ENCODE measurements around the gene PDHB. TPM values are rescaled to one million over a fixed set of nuclear protein-coding genes. Genes with fewer than 3 reads are reported as not detected.
A peak's percentile ranks its signal among the peaks of the same experiment; 100 is the strongest.
"Not testable (repeated sequence)": the region's sequence is repeated elsewhere in the genome, so short reads cannot be mapped to it uniquely, and the experiment has no call there.

PDHB gene
- polyA plus RNA-seq, 4 donors: 116 to 124 (median 122) TPM

- DNase-seq (ENCODE audit: low read depth in 4 of 4, low spot score in 3 of 4): not testable (repeated sequence)
These were observed 7.3 kb upstream of the PDHB start for GRCh38 chr3:58440996-58441355.

- not testable (repeated sequence) for DNase-seq (ENCODE audit: low read depth in 4 of 4, low spot score in 3 of 4)
These were observed 3.6 kb upstream of the PDHB start for GRCh38 chr3:58437276-58437675.

- DNase-seq (ENCODE audit: low read depth in 4 of 4, low spot score in 3 of 4): no peak
These were observed 1.4 kb upstream of the PDHB start for GRCh38 chr3:58434990-58435389.

GRCh38 chr3:58434511-58434910 is 879 bp upstream of the PDHB start:
- no peak for DNase-seq (ENCODE audit: low read depth in 4 of 4, low spot score in 3 of 4)

- DNase-seq (ENCODE audit: low read depth in 4 of 4, low spot score in 3 of 4): no peak
These were observed 504 bp upstream of the PDHB start for GRCh38 chr3:58434168-58434504.

- DNase-seq (ENCODE audit: low read depth in 4 of 4, low spot score in 3 of 4): no peak
These were observed 727 bp downstream of the PDHB start for GRCh38 chr3:58432905-58433304.

- DNase-seq (ENCODE audit: low read depth in 4 of 4, low spot score in 3 of 4): no peak
These were observed 4.0 kb downstream of the PDHB start for GRCh38 chr3:58429657-58430056.

- no peak for DNase-seq (ENCODE audit: low read depth in 4 of 4, low spot score in 3 of 4)
These were observed 5.8 kb downstream of the PDHB start for GRCh38 chr3:58427661-58428361.

- no peak for DNase-seq (ENCODE audit: low read depth in 4 of 4, low spot score in 3 of 4)
These were observed 7.8 kb downstream of the PDHB start for GRCh38 chr3:58425782-58426181.

GRCh38 chr3:58424613-58425012 is 9.0 kb downstream of the PDHB start:
- DNase-seq (ENCODE audit: low read depth in 4 of 4, low spot score in 3 of 4): no peak

GRCh38 chr3:58422756-58423325 is 10.8 kb downstream of the PDHB start:
- DNase-seq (ENCODE audit: low read depth in 4 of 4, low spot score in 3 of 4): no peak

- DNase-seq (ENCODE audit: low read depth in 4 of 4, low spot score in 3 of 4): no peak
These were observed 12.6 kb downstream of the PDHB start for GRCh38 chr3:58421004-58421403.

GRCh38 chr3:58419780-58420507 is 13.7 kb downstream of the PDHB start:
- no peak for DNase-seq (ENCODE audit: low read depth in 4 of 4, low spot score in 3 of 4)

- no peak for DNase-seq (ENCODE audit: low read depth in 4 of 4, low spot score in 3 of 4)
These were observed 15.4 kb downstream of the PDHB start for GRCh38 chr3:58418227-58418626.

- no peak for DNase-seq (ENCODE audit: low read depth in 4 of 4, low spot score in 3 of 4)
These were observed 16.6 kb downstream of the PDHB start for GRCh38 chr3:58417075-58417474.

- no peak for DNase-seq (ENCODE audit: low read depth in 4 of 4, low spot score in 3 of 4)
These were observed 17.4 kb downstream of the PDHB start for GRCh38 chr3:58416191-58416590.

- DNase-seq (ENCODE audit: low read depth in 4 of 4, low spot score in 3 of 4): peak in 3 of 4 donors; percentile 25 to 43 (median 40)
These were observed 19.0 kb downstream of the PDHB start for GRCh38 chr3:58414538-58415197.

- no peak for DNase-seq (ENCODE audit: low read depth in 4 of 4, low spot score in 3 of 4)
These were observed 21.5 kb downstream of the PDHB start for GRCh38 chr3:58411851-58412830.

GRCh38 chr3:58411036-58411435 is 22.6 kb downstream of the PDHB start:
- DNase-seq (ENCODE audit: low read depth in 4 of 4, low spot score in 3 of 4): no peak

- no peak for DNase-seq (ENCODE audit: low read depth in 4 of 4, low spot score in 3 of 4)
These were observed 24.0 kb downstream of the PDHB start for GRCh38 chr3:58409663-58410062.
